GM12892 (cell line): ENCODE results near the gene SMIM41.

Experiments used
- POLR2AphosphoS5 ChIP-seq: IDR thresholded peaks from 2 replicates; pipeline ENCODE4 v1.6.1; 2011; ENCODE audit warnings: low read depth, low read length, control low read depth
- TAF1 ChIP-seq: IDR thresholded peaks from 2 replicates; pipeline ENCODE4 v1.6.1; 2011; ENCODE audit warnings: low read depth, mild to moderate bottlenecking, control low read depth, low read length, borderline replicate concordance

- no peak for TF ChIP-seq POLR2AphosphoS5
- no peak for TF ChIP-seq TAF1
These were observed 3.6 kb downstream of the SMIM41 start for GRCh38 chr12:52082988-52083637.
